GM12878 (cell line): Measurements from ENCODE around the gene TOPORS. TPM values are rescaled to one million over a fixed set of nuclear protein-coding genes. Genes with fewer than 3 reads are reported as not detected.

Experiments
- BMI1 ChIP-seq: fragments of 450-650 bp; IDR thresholded peaks from 2 replicates; pipeline ENCODE4 v1.6.1; 2016; ENCODE audit warnings: mild to moderate bottlenecking, moderate library complexity, borderline replicate concordance
- CHD1 ChIP-seq: IDR thresholded peaks from 2 replicates; pipeline ENCODE4 v1.6.1; 2012; ENCODE audit warnings: low read depth, low read length, improper control_type of control experiment
- ESRRA ChIP-seq: IDR thresholded peaks from 2 replicates; pipeline ENCODE4 v1.6.1; 2012; ENCODE audit warnings: mild to moderate bottlenecking, low read length, improper control_type of control experiment
- HCFC1 ChIP-seq: fragments of 150-350 bp; IDR thresholded peaks from 2 replicates; pipeline ENCODE4 v1.6.1; 2014; ENCODE audit warnings: low read length
- HDAC2 ChIP-seq: fragments of 200-600 bp; sonication (generic); IDR thresholded peaks from 2 replicates; pipeline ENCODE4 v1.6.1; 2017
- KAT2A ChIP-seq: conservative IDR thresholded peaks from 2 replicates; pipeline ENCODE4 v1.6.1; 2011; ENCODE audit warnings: low read depth, low read length; ENCODE audit not compliant: control insufficient read depth
- MAX ChIP-seq: IDR thresholded peaks from 2 replicates; pipeline ENCODE4 v1.6.1; 2012; ENCODE audit warnings: low read depth, low read length, improper control_type of control experiment
- MTA3 ChIP-seq: IDR thresholded peaks from 2 replicates; pipeline ENCODE4 v1.6.1; 2012; ENCODE audit warnings: low read length, inconsistent platforms, borderline replicate concordance
- NR2F1 ChIP-seq: fragments of 450-650 bp; conservative IDR thresholded peaks from 2 replicates; pipeline ENCODE4 v1.6.1; 2017; ENCODE audit warnings: mild to moderate bottlenecking
- NRF1 ChIP-seq: conservative IDR thresholded peaks from 2 replicates; pipeline ENCODE4 v1.6.1; 2011; ENCODE audit warnings: mild to moderate bottlenecking, low read depth, low read length, improper control_type of control experiment
- RB1 ChIP-seq: fragments of 450-650 bp; formaldehyde crosslinking; IDR thresholded peaks from 2 replicates; pipeline ENCODE4 v1.6.1; 2017; ENCODE audit warnings: mild to moderate bottlenecking, borderline replicate concordance
- SIN3A ChIP-seq: IDR thresholded peaks from 2 replicates; pipeline ENCODE4 v1.6.1; 2012; ENCODE audit warnings: low read depth, low read length, improper control_type of control experiment
- SIX5 ChIP-seq: IDR thresholded peaks from 2 replicates; pipeline ENCODE4 v1.6.1; 2011; ENCODE audit warnings: mild to moderate bottlenecking, low read depth, low read length, moderate library complexity; ENCODE audit not compliant: severe bottlenecking
- SREBF2 ChIP-seq: IDR thresholded peaks from 2 replicates; pipeline ENCODE4 v1.6.1; 2012; ENCODE audit warnings: mild to moderate bottlenecking, low read length
- SUZ12 ChIP-seq: fragments of 200-600 bp; sonication (generic); IDR thresholded peaks from one replicate; pipeline ENCODE4 v1.6.1; 2018; ENCODE audit warnings: antibody characterized with exemption, mild to moderate bottlenecking; ENCODE audit not compliant: unreplicated experiment
- TCF3 ChIP-seq: IDR thresholded peaks from 2 replicates; pipeline ENCODE4 v1.6.1; 2012; ENCODE audit warnings: low read depth, mild to moderate bottlenecking, low read length, borderline replicate concordance; ENCODE audit not compliant: insufficient read depth
- ZBTB33 ChIP-seq: fragments of 450-650 bp; IDR thresholded peaks from 2 replicates; pipeline ENCODE4 v1.6.1; 2017; ENCODE audit warnings: mild to moderate bottlenecking
- ZNF217 ChIP-seq: fragments of 450-650 bp; IDR thresholded peaks from 2 replicates; pipeline ENCODE4 v1.6.1; 2017; ENCODE audit warnings: antibody characterized with exemption, mild to moderate bottlenecking
- ZNF592 ChIP-seq: fragments of 450-650 bp; IDR thresholded peaks from 2 replicates; pipeline ENCODE4 v1.6.1; 2017; ENCODE audit warnings: mild to moderate bottlenecking, moderate library complexity
- ZZZ3 ChIP-seq: IDR thresholded peaks from 2 replicates; pipeline ENCODE4 v1.6.1; 2011; ENCODE audit warnings: low read depth; ENCODE audit not compliant: control insufficient read depth, insufficient read length
- polyA plus RNA-seq, 11 experiments: library from polyadenylated mRNA; depleted of rRNA in 4 of 11; unstranded in 6 of 11; stranded (reverse) in 5 of 11; fragments of >200 nt; fragmentation: Nextera tagmentation in 4 of 11; fragmentation: Illumina TruSeq in 1 of 11; extraction: Ambion mirVana in 4 of 11; extraction: Trizol in 1 of 11; gene quantifications; 1 replicate in 1 of 11; 2 replicates in 10 of 11; pipeline versions ENCODE4 v1.2.1 to v1.2.3, GENCODE V29; 2011 to 2016; ENCODE audit warnings: inconsistent platforms in 2 of 11, missing spikeins in 2 of 11, low read depth in 1 of 11
- total RNA-seq, 4 experiments: library from RNA; depleted of rRNA in 3 of 4; stranded (reverse); fragments of >200 nt in 3 of 4; fragmentation: Illumina TruSeq in 1 of 4; extraction: Trizol in 1 of 4; gene quantifications; 2 replicates each; pipeline versions ENCODE4 v1.2.1 to v1.2.3, GENCODE V29; 2013 to 2021
- TF ChIP-seq, protein P1 (sequence below): fragments of 450-650 bp; formaldehyde crosslinking; IDR thresholded peaks from 2 replicates; pipeline ENCODE4 v1.4.0; 2022; ENCODE audit warnings: mild to moderate bottlenecking, moderate library complexity

TOPORS gene
- total and polyA plus RNA-seq, 10 of the 15 experiments (the other 5 are each of a cell fraction or from before 2014, with no cell fraction given), result 6.0 to 27.8 (median 14.3) TPM

GRCh38 chr9:32572900-32573523 is 20.6 kb upstream of the TOPORS start, which contains the start of gene NDUFB6 (continued):
- TF ChIP-seq ZNF592, result no peak
- TF ChIP-seq NRF1, result no peak
- peak; percentile 55; the same call in 1 of the 2 replicates for TF ChIP-seq TCF3
- peak; percentile 86 for TF ChIP-seq RB1
- TF ChIP-seq HDAC2, result no peak
- TF ChIP-seq SIN3A, result peak; percentile 92; the same call in 1 of the 2 replicates
- TF ChIP-seq MTA3, result no peak
- no peak for TF ChIP-seq SREBF2
- no peak for TF ChIP-seq ZNF217
- TF ChIP-seq BMI1, result no peak
- no peak for TF ChIP-seq ZBTB33
- no peak for TF ChIP-seq ZZZ3
- TF ChIP-seq ESRRA, result 0 out of 2 replicates have a peak, but pooled peaks have one; percentile 74
- TF ChIP-seq MAX, result 0 out of 2 replicates have a peak, but pooled peaks have one; percentile 60
- no peak for TF ChIP-seq KAT2A
- TF ChIP-seq NR2F1, result 0 out of 2 replicates have a peak, but pooled peaks have one; percentile 33
- TF ChIP-seq, protein P1, sequence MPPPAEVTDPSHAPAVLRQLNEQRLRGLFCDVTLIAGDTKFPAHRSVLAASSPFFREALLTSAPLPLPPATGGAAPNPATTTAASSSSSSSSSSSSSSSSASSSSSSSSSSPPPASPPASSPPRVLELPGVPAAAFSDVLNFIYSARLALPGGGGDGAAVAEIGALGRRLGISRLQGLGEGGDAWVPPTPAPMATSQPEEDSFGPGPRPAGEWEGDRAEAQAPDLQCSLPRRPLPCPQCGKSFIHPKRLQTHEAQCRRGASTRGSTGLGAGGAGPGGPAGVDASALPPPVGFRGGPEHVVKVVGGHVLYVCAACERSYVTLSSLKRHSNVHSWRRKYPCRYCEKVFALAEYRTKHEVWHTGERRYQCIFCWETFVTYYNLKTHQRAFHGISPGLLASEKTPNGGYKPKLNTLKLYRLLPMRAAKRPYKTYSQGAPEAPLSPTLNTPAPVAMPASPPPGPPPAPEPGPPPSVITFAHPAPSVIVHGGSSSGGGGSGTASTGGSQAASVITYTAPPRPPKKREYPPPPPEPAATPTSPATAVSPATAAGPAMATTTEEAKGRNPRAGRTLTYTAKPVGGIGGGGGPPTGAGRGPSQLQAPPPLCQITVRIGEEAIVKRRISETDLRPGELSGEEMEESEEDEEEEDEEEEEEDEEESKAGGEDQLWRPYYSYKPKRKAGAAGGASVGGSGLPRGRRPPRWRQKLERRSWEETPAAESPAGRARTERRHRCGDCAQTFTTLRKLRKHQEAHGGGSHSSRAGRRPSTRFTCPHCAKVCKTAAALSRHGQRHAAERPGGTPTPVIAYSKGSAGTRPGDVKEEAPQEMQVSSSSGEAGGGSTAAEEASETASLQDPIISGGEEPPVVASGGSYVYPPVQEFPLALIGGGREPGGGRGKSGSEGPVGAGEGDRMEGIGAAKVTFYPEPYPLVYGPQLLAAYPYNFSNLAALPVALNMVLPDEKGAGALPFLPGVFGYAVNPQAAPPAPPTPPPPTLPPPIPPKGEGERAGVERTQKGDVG (CRISPR knock-in tag), result no peak
- TF ChIP-seq SUZ12, result no peak
- no peak for TF ChIP-seq CHD1
- TF ChIP-seq SIX5, result peak; percentile 60
- TF ChIP-seq HCFC1, result peak; percentile 86
